Activated CD8-positive, alpha-beta memory T cell treated with anti-CD3 and anti-CD28 coated beads, Interleukin-2, amount 50 U/mL, for 48 hours (primary cell): ENCODE data around the gene C16orf96.

ENCODE experiments used
- DNase-seq: peaks from one replicate; pipeline ENCODE4 v3.0.0-alpha.2; 2020

Gene C16orf96

GRCh38 chr16:4624015-4624826 is 68.1 kb downstream of the C16orf96 start, which contains the start of gene MGRN1:
Gene MGRN1 (plus strand): TSS chr16:4624826. CDS start chr16:4624961, 135 bp downstream.
- DNase-seq = peak; percentile 95

- DNase-seq = peak; percentile 90
Measured at GRCh38 chr16:4624827-4625559, 68.9 kb downstream of the C16orf96 start.

GRCh38 chr16:4625560-4626159 is 69.5 kb downstream of the C16orf96 start:
- no peak for DNase-seq

- DNase-seq = no peak
Measured at GRCh38 chr16:4626396-4626795, 70.3 kb downstream of the C16orf96 start.

- DNase-seq = no peak
Measured at GRCh38 chr16:4628283-4628682, 72.1 kb downstream of the C16orf96 start.

GRCh38 chr16:4631444-4631843 is 75.3 kb downstream of the C16orf96 start:
- DNase-seq = no peak

- no peak for DNase-seq
Measured at GRCh38 chr16:4633910-4634635, 77.9 kb downstream of the C16orf96 start.

- DNase-seq = no peak
Measured at GRCh38 chr16:4634768-4635167, 78.6 kb downstream of the C16orf96 start.

- no peak for DNase-seq
Measured at GRCh38 chr16:4636196-4636595, 80.1 kb downstream of the C16orf96 start.

GRCh38 chr16:4637501-4638166 is 81.5 kb downstream of the C16orf96 start:
- DNase-seq = no peak

- DNase-seq = no peak
Measured at GRCh38 chr16:4639899-4640509, 83.9 kb downstream of the C16orf96 start.

GRCh38 chr16:4640572-4641305 is 84.6 kb downstream of the C16orf96 start:
- DNase-seq = no peak

- DNase-seq = no peak
Measured at GRCh38 chr16:4641306-4641687, 85.2 kb downstream of the C16orf96 start.

GRCh38 chr16:4641895-4642294 is 85.8 kb downstream of the C16orf96 start:
- DNase-seq = no peak

GRCh38 chr16:4646773-4647643 is 90.9 kb downstream of the C16orf96 start:
- DNase-seq = no peak

GRCh38 chr16:4647644-4647980 is 91.5 kb downstream of the C16orf96 start:
- DNase-seq = no peak

- DNase-seq = no peak
Measured at GRCh38 chr16:4648917-4649316, 92.8 kb downstream of the C16orf96 start.

GRCh38 chr16:4649744-4650442 is 93.8 kb downstream of the C16orf96 start:
- no peak for DNase-seq
